ENCODE measurements around the gene CCM2.

Gene CCM2

DNA sequence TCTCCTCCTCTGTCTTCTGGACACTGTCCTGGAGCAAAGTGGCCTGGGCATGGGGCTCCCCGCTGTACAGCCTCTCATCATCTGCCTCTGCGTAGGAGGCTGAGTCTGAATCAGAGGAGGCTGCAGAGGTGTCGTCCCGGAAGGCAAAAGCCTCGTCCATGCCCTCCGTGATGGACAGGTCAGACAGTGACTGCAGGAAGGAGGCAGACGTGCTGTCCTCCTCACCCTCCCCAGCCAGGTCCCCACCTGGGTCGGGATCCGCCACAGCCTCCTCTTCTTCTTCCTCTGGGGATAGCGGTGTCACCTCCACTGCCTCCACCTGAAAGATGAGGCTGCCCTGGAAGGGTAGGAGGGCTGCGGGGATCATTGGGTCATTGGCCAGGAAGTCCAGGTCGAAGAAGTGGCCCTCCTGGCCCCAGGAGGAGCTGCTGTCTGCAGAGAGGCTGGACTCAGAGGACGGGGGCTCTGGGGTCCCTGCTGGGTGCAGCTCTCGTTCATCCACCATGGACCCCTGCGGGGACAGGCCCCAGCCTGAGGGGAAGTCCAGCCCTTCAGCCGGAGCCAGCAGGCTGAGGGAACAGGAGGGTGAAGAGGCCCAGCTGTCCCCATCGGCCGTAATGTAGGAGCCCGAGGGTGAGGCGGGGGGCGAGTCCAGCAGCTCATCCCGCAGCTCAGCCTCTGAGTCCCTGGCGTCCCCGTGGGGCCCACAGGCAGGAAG, 85.1 kb downstream of the CCM2 start:
- DNase-seq = no peak

DNA sequence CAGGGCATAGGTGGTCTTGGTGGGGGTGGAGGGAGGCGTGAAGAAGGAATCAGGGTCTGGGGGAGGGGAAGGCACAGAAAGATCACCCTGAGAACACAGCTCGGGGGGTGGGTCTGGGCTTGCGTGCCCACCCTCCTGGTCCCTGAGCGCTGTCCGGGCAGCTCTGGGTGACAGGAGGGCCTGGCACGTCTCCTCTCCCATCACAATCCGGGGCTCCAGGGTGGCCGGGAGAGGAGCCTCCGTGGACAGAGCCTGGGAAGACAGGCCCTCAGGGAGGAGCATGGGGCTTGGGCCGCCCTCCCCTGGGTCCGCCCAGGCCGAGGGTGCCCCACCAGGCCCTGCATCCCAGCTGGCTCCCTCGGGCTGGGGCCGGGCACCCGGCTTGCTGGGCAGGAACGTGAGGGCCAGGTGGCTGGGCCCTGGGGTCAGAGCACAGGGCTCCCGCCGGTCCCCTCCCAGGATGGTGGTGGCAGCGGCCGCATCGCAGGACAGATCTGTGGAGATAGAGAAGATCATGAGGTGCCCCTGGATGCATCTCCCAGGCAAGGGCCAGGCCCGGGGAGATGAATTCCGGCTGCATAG, 85.7 kb downstream of the CCM2 start:
- no peak for DNase-seq

DNA sequence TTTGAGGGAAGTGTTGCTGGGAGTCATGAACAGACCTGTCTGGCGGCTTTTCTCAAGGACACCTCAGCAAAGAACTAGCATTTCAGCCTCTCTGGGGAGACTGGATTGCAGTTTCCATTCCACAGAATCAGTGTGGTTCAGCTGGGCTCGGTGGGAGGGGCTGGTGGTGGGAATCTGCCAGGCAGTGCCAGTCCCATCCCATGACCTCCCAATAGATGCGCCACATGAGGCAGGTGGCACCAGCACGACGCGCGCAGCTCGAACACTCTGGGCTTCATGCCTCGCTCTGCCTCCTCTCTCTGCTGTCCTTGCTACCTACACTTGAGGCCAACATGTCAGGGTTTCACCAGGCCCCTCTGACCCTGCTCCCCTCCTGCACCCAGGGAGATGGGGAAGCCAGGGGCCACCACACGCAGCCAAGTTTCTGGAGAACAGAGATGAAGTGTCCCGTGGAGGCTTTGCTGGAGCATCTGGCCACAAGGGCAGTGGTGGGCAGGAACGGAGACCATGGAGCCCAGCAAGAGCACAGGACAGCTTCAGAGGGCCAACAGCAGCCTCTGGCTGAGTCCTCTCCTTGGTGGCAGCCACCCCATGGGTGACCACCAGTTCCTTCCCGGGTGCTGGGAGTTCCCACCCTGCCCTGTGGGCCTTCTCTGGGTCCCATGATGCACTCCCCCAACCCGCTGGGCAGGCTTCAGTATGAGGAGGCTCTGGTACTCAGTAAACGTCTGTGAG, 86.5 kb downstream of the CCM2 start:
- DNase-seq = no peak

DNA sequence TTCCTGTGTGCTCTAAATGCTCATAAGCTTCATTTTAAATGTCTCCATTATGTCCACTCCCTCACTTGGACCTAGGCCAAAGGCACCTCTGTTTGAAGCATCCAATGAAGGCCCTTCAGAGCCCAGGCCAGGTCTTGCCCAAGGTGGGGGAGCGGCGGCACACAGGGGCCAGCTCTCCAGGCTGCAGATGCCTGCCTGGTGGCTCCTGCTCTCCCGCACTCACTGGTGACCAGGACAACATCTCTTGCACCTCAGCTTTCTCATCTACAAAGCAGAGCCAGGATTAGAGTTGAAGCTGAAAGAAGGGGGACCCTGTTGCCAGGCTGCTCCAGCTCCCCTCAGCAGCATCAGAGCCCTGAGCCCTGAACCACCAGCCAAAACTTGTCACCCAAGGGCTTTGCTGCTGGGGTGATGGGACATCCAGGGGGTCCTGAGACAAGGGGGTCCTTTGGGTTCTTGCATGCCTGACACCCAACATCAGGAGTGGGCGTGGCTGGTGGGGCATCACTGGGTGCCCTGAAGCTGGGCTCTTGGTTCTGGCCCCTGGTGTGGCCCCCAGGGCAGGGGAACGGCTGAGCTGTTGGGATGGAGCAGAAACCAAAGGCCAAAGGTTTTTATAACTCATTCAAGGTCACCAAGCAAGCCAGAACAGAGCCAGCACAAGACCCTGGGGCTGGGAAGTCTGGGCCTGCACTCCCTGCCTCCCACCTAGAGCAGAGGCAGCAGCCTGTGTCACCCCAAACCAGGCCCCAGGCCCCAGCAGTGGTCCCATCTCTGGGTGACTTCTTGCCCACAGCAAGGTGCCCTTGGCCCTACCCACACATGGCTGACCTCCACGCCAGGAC, 87.5 kb downstream of the CCM2 start:
- no peak for DNase-seq

DNA sequence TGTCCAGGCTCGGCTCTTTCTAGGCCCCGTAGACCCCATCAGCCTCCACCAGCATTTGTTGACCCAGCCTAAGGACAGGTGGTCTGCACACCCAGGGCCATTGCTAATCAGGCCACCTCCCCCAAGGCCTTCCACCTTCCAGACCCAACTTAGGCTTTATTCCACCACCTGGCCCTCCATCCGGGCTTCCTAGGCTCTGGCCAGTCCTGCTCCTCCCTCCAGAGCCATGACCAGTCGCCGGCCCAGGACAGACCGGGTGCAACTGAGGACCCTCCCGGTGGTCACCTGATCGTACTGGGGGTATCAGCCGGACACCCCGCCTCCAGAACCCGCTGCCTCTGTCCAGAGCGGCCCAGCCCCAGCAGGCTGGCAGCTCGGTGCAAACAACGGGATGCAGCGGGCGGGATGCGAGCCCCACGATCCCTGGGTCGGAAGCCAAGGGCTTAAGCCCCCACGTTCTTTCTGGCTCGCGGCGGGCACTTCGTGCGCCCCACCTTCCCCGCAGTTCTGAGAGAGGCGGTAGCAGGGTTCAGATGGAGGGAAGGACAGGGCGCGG, 88.2 kb downstream of the CCM2 start:
- no peak for DNase-seq

DNA sequence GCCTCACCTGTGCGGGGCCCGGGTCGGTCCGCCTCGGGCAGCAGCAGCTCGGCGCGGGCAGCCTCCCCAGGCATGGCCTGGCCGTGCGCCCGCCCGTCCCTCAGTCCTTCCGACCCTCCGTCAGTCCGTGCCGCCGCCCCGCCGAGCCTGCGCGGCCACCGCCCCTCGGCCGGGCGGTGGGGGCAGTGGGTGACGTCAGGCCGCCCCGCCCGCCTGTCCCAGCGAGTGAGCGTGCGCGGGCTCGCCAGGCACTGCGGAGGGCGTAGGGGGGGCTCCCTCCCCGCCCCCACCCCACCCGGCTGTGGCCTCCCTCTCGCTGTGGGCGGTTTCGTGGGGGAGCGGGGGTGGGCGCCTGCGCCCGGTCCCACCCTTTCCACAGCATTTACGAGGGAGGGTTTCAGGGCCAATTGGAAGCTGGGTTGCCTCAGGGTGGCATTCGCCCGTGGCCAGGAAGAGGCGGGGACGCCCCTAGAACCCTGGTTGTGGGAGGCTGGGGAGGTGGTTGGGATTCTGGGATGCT, 88.9 kb downstream of the CCM2 start, which contains the start of gene NACAD:
Gene NACAD, minus strand, starts transcription at position 149 of the 520 bp plus-strand sequence. Its CDS starts 75 bp downstream, at position 74.
- no peak for DNase-seq

DNA sequence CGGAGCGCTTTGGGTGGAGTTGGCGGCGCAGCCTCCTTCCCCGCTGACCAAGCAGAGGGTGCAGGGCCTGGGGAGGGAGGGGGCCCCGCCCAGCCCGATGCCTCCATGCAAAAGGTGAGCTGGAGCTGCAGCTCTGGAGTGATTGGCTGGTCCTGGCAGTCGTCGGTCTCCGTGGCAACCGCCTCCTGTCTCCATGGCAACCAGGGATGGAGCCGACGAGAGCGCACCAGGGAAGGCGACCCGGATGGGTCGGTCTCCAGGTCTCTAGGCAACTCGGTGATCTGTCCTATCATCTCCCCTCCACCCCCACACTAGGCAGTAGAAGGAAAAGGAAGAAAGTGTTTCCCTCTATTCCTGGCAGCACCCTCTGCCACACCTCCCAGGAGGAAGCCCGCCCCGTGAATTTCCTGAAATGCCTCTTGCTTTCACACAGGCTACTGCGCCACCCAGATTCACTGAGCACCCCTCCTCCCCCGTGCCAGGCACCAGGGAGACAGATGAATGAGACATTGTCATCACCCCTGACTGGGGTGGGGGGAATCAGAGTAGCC, 89.4 kb downstream of the CCM2 start:
- DNase-seq = peak; percentile 64

DNA sequence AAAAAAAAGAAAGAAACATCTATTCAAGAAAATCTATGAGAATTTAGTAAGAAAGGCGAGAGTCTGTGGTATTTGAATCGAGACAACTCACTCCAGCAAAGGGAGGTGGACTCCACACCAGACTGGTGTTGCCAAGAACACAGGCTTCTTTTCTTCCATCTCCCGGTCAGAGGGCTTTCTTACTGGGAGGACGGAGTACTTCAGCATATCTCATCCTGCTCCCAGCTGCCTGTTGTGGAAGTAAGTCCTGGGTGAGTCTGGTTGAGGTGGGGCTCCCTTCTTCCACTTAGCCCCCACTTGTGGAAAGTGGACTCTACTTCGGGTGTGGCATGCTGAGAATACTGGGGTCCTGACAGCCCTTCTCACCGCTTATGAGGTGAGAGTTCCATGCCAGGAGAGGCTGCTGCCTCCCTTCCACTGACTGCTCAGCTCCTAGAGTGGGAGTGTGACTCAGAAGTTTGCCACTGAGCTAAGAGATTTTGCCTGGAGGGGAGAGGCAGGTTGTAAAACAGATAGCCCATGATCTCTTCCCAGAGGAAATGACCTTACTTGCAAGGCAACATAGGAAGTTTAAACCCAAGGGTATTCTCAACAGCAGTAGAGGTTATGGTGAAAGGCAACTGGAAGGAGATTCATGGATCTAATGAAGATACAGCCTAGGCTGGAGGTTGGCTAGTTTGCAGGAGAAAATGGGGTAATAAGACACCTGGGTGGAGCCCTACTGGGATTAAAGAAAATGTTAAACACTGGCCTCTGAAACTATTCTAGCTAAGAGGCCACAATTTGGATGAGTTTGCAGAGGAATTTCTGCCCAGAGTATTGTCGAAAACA, 92.3 kb downstream of the CCM2 start:
- no peak for DNase-seq

DNA sequence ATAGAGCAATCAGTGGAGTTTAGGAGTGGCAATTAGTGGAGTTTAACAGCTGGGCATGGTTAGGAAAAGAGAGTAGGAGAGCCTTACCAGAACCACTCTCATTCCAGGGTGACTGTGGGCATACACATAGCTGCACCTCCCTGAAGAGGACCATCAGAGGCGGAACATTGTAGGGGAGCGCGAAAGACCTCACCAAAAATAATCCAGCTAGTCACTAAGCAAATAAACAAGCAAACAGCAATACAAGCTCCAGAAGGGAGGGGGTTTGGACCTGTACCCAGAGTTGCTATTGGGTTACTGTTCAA, 92.9 kb downstream of the CCM2 start:
- no peak for DNase-seq

DNA sequence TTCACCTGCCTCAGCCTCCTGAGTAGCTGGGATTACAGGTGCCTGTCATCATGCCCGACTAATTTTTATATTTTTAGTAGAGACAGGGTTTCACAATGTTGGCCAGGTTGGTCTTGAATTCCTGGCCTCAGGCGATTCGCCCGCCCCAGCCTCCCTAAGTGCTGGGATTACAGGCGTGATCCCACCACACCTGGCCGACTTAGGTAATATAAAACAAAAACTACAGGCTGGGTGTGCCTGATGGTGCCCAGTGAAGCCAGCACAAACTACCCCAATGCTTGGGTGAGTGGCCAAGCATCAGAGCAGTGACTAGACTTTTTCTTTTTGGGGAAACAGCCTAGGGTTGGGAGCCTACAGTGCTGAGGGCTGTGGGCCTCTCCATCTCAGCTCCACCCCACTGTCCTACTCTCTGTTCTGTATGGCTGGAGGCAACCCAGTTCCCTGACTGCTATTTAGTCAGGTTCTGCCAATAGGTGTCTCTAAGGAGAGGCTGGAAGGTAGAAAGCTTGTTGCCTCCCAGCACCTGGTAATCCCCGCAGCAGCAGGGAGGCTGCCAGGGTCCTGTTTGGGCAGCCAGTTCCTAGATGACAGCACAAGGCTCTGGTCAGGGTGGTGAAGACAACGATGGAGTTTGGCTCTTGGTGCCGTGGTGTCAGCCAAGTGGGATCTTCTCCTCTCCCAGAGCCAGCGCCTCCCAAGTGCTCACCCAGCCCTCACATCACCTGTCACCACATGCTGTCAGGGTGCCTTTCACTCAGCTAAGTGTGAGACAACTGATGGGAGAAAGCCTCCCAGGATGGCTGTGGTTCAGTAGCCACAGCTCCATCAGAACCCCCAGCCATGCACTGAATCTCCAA, 99.2 kb downstream of the CCM2 start:
- DNase-seq = no peak

DNA sequence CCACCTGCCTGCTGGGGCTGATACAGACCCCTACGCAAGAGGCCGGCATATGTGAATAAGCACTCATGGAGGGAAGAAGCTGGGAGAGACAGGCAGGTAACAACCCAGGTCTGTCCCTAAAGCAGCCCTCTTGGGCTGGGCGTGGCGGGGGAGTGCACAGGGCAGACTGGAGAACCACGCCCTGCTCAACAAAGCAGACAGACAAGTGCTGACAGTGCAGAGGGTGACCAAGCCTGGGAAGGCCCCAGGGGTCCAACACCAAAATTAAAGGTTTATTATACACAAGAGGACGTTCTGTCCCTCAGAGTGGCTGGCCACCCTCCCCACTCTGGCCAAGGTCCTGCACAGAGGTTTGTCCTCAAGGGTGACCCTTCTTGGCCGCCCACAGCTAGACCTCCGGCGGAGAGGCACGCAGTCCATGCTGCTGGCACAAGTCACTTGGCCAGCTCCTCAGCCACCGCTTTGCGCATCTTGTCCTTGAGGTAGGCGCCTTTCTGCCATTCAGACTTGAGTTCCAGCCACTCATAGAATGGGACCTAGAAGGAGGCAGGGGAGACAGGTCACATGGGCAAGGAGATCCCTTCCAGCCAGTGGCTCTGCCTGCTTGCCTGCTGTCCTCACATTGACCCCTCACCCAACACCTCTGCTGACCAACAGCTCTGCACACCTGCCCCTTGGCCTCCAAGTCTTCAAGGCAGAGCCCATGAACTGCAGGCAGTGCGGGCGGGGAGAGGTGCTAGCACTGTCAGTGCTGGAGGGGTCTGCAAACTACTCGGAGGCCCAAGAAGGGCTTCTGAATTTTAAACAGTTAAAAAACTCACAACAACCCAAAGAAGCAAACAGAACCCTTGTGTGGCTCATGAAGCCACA, 100.1 kb downstream of the CCM2 start:
- DNase-seq = no peak

DNA sequence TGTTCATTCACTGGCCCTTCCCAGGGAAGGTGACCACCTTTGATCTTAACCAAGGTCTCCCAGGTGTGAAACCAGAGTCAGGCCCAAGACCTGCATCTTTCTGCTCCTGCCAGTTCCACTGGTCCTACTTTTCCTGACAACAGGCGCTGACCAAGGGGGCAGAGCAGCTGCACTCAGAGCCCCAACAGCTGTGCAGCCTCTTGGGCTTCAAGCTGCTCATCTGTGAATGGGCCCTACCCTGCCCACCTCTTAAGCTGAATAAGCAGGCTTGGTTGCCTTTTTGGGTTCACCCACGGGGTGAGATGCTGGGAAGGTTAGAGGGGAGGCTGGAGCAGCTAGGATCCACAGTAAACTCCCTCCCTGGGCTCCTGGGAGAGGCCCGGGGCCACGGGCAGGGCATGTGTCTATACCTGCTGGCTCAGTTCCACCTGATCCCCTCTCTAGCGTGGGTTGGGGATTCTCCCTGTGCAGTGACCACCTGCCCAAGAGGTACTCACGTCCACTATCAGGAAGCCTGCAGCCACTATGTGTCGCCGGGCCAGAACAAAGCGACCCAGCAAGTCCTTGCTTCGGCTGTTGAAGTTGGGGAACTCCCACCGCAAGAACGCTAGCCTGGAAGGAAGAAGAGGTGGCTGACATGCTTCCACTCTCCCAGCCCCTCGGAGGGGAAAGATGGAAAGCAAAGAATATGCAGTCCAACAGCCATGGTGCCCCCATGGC, 100.9 kb downstream of the CCM2 start:
- no peak for DNase-seq

DNA sequence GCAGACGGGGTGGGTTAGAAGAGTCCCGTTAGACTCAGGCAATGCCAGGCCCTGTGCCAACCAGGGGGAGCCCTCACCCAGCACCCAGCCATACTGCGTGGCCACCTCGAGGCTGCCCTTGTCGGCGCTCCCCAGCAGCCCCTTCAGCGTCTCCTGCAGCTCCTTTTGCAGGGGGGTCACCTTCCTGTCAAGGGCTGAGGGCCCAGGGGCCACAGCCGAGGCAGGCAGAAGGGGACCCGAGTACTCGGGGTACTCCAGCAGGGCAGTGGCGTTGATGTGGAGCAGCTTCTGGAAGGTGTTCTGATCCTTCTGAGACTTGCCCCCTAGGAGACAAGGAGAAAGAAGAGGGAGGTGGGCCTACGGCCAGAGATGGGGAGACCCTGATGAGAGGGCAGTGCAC, 101.7 kb downstream of the CCM2 start:
- DNase-seq = no peak

DNA sequence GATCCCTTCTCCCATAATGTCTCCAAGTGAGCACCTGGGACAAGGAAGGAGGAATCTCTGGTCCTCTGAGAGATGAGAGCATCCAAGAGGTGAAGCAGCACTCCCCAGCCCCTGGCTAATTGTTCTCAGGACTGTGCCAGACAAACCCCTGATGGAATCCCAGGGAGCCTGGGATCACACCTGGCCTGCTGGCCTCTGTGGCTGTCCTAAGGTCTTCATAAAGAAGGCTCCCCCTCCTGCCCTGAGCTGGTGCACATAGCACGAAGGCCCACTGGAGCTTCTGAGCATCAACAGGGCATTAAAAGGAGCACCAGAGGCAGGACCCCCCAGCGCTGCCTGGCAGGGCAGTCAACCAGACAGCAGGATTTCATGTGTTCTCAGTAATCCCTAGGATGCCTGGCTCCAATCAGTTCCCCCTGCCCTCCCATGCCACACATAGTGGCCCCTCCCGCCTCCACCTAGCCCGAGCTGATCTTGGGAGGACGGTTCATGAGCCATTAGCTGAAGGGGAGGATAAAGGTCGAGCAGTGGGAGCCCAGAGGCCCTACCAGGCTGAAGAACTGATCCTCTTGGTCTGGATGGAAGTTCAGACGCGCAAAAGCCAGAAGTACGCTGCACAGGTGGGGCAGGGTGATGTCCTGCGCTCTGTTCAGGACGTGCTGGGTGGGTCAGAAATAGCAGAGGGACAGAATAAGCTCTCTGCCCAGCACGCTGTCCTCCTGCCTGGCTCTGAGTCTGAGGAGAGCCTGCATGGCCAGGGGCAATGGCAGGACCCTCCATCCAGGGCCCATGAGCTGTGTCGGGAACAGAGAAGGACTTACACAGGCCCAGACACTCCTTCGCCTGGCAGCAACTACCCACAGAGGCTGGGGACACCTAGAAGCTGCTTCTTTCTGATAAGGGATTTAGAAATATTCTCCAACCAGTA, 103.0 kb downstream of the CCM2 start:
- no peak for DNase-seq

DNA sequence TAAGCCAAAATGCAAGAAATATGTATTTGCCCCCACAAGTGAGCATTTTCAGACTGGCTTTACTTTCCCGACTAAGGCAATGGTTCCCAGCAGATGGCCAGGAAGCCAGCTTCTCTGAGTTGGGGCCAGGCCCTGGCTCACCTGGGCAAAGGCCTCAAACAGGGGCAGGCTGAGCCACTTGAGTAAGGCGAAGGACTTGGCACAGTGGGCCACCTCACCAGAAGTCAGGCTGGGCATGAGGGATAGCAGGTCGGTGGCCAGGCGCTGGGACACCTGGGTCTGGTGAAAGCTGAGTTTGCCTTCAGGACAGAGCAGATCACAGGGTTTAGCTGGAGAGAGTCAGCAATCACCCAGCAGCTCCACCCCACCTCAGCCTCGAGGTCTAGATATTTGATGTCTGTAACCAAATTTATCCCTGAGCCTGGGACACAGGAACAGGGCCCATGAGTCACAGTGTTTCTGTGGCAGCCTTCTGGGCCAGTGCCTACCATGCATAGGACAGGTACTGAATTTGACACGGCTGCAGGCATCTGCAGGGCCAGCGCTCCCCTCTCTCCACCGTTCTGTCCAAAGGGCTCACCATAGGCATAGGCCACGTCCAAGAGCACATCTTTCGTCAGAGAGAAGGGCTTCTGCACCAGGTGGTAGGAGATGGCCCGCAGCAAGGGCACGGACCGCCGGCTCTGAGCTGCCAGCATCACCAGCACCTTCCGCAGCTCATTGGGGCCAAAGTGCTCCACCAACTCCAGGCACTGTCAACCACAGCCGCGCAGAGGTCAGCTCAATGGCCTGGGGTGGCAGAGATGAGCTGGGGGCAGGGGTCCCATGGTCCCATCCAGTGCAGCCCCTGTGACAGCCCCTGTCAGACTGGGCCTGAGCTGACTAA, 104.2 kb downstream of the CCM2 start:
- DNase-seq = no peak

DNA sequence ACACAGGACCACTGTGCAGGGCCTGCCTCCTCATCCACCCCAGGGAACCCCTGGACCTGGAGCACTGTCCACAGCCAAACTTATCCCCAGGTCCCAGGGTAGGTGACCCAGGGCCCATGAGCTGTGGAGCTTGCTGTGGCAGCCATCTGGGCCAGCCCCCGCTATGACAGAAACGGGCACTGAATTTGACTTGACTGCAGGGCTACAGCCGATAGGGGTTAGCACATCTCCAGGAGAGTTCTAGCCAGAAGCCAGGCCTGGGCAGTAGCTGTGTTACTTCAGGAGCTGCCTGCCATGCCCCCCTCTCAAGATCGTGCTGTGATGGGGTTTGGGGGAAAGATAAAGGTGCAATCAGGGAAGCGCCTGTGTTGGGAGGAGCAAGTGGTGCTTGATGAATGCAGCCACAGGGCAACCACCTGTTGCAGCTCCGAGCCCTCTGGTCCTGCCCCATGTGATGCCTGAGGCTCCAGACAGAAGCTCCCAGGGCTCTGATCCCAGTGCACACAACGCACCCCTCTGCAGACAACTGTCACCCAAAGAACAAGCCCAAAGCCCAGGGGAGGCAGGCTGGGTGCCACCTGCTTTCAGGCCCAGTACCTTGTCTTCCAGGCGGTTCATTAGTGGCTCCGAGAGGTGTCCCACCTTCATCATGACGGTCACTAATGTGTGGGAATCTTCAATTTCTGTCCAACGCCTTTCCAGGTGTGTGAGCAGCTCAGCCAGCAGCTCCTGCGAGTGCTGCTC, 105.0 kb downstream of the CCM2 start:
- no peak for DNase-seq
